ENCODE data around the gene C10orf53. TPM values are rescaled to one million over a fixed set of nuclear protein-coding genes. Genes with fewer than 3 reads are reported as not detected.

C10orf53 gene
- total and polyA plus RNA-seq, 2 of the 8 experiments (the other 6 are each of a cell fraction or from before 2014, with no cell fraction given), result not detected

- no peak overlapping the region for H2AFZ ChIP-seq (ENCODE audit: low read length)
- peaks cover 0 to 7% (median 0%) of the 10 kb centered on the region in 4 experiments; a peak in 1 of 8 replicates for H3K36me3 ChIP-seq (ENCODE audit: control insufficient read depth in 2 of 4, insufficient read depth in 4 of 4, low read length in 3 of 4)
- H2BK15ac ChIP-seq (ENCODE audit: low read length), result no peak overlapping the region
- DNase-seq (ENCODE audit: low read depth in 1 of 2, low spot score in 2 of 2) (no peak), FAIRE-seq (no peak)
- H3K79me2 ChIP-seq (ENCODE audit: control insufficient read depth in 1 of 2, insufficient read depth in 2 of 2, low read length in 2 of 2), result no peaks in the 10 kb centered on the region
- H3K27me3 ChIP-seq (replicated peaks in 1 of 4; ENCODE audit: control insufficient read depth in 3 of 4, extremely low read depth in 1 of 4, insufficient read depth in 3 of 4, low read length in 3 of 4), result peaks cover 52 to 72% (median 70%) of the 10 kb centered on the region in 4 experiments
- peaks cover 22 to 36% (median 25%) of the 10 kb centered on the region in 4 experiments for H3K4me1 ChIP-seq (replicated peaks in 1 of 4; ENCODE audit: control insufficient read depth in 3 of 4, insufficient read depth in 4 of 4, low read length in 3 of 4)
- peaks cover 5 to 10% of the 10 kb centered on the region in 2 experiments for H4K20me1 ChIP-seq (replicated peaks in 1 of 2; ENCODE audit: control insufficient read depth in 1 of 2, insufficient read depth in 2 of 2, low read length in 2 of 2)
- ChIA-PET POLR2A (ENCODE audit: partially characterized antibody) (interaction anchor here (1.4 to 1.5 kb wide), 3 partner anchors 12 to 96 kb away, joined by 3 to 4 read pairs (median 3); partner anchors contain the start of gene C10orf53), CTCF (ENCODE audit: partially characterized antibody) (interaction anchor here (0.8 to 2.1 kb wide), 10 partner anchors 8 to 98 kb away, joined by 3 to 10 read pairs (median 4); no protein-coding TSS in a partner anchor)
- H3K14ac ChIP-seq (ENCODE audit: insufficient read length), result no peak overlapping the region
- H3K9me3 ChIP-seq (ENCODE audit: insufficient read depth in 2 of 2, low read depth in 1 of 2, low read length in 1 of 2), result peaks cover 8 to 17% of the 10 kb centered on the region in 2 experiments; a peak in 3 of 4 replicates
- no peak overlapping the region for H2BK5ac ChIP-seq (ENCODE audit: low read depth, low read length)
- no peak overlapping the region for H3K4ac ChIP-seq (replicated peaks; ENCODE audit: insufficient read length, low read depth, low read length)
- H2BK20ac ChIP-seq (ENCODE audit: low read length), result no peak overlapping the region
- no peak overlapping the region for H3K56ac ChIP-seq (replicated peaks; ENCODE audit: insufficient read length, low read depth, low read length)
- peak overlapping the region; percentile 67 to 73; a peak in 3 of 4 replicates for H3K4me2 ChIP-seq (ENCODE audit: insufficient read depth in 1 of 2, low read depth in 2 of 2, low read length in 2 of 2)
- no peak overlapping the region for H2BK12ac ChIP-seq (ENCODE audit: low read depth, low read length)
- WGBS, 2 experiments (ENCODE audit: extremely low coverage in 1 of 2, insufficient coverage in 1 of 2, insufficient read length in 1 of 2, insufficient replicate concordance in 2 of 2, low coverage in 1 of 2, low lambda C conversion rate in 2 of 2, missing lambda C conversion rate in 1 of 2), result 28% methylated on average over 9 of the region's 9 CpGs; no CpG with 5 or more reads in 1 of the 2 experiments
- no peak overlapping the region for H4K5ac ChIP-seq (ENCODE audit: insufficient read length, low read depth, low read length)
- H3K4me3 ChIP-seq (ENCODE audit: extremely low read depth in 1 of 4, insufficient read depth in 2 of 4, low read depth in 3 of 4, low read length in 4 of 4), result peak overlapping the region in 2 of 4 experiments; percentile 1 to 51; a peak in 1 of 8 replicates
- H4K91ac ChIP-seq (replicated peaks; ENCODE audit: insufficient read length, low read length), result no peak overlapping the region
- H3K27ac ChIP-seq (ENCODE audit: low read depth, low read length), result no peak overlapping the region
- no peak overlapping the region; the same call in 1 of the 2 replicates for H3K18ac ChIP-seq (ENCODE audit: extremely low read depth, low read length)
- H2BK120ac ChIP-seq (replicated peaks; ENCODE audit: low read depth, low read length), result no peak overlapping the region
- no peak overlapping the region for H3K9ac ChIP-seq (replicated peaks in 1 of 4; ENCODE audit: extremely low read depth in 1 of 4, low read depth in 3 of 4, low read length in 3 of 4)
- H3K79me1 ChIP-seq (ENCODE audit: low read depth, low read length), result no peaks in the 10 kb centered on the region
- H3K23ac ChIP-seq (ENCODE audit: insufficient read length), result no peak overlapping the region
- TF ChIP-seq SUZ12 (IDR thresholded peaks at IDR 0.05; ENCODE audit: low read length) (peak; percentile 45; the same call in 1 of the 2 replicates), CBX8 (IDR thresholded peaks at IDR 0.05; ENCODE audit: borderline replicate concordance, low read depth, low read length) (no peak)
- no peaks in the 10 kb centered on the region for H3K23me2 ChIP-seq (ENCODE audit: low read depth, low read length)
- no peak overlapping the region for H2AK5ac ChIP-seq (ENCODE audit: low read depth, low read length)
- H4K8ac ChIP-seq (ENCODE audit: extremely low read depth, insufficient read depth, low read length), result no peak overlapping the region
These were observed 12.1 kb downstream of the C10orf53 start for GRCh38 chr10:49691588-49691987.
